ENCODE measurements around the gene MARCHF10. TPM values are rescaled to one million over a fixed set of nuclear protein-coding genes. Genes with fewer than 3 reads are reported as not detected.

MARCHF10 gene
- total and polyA plus RNA-seq, 2 of the 13 experiments (the other 11 are each of a cell fraction or from before 2014, with no cell fraction given): not detected

GRCh38 chr17:62794666-62794971 lies 13.5 kb downstream of the MARCHF10 start:
- Histone ChIP-seq H2AFZ (ENCODE audit: low read length) (no peak overlapping the region), H3K4me1 (ENCODE audit: insufficient read depth, low read length) (no peaks in the 10 kb centered on the region; the same call in 1 of the 2 replicates), H3K79me2 (ENCODE audit: insufficient read depth, low read length) (no peaks in the 10 kb centered on the region), H3K27ac (ENCODE audit: extremely low read length, insufficient read depth, low read length) (no peak overlapping the region), H3K4me2 (ENCODE audit: low read depth, low read length) (no peak overlapping the region), H3K9me3 (ENCODE audit: low read length) (no peaks in the 10 kb centered on the region), H4K20me1 (ENCODE audit: insufficient read depth, low read length) (no peaks in the 10 kb centered on the region), H3K36me3 (replicated peaks in 1 of 2; ENCODE audit: control insufficient read depth in 1 of 2, insufficient read depth in 2 of 2, low read length in 2 of 2) (no peaks in the 10 kb centered on the region), H3K9ac (ENCODE audit: insufficient read depth, low read depth, low read length) (no peak overlapping the region), H3K4me3 (replicated peaks in 1 of 3; ENCODE audit: insufficient read depth in 1 of 3, low read depth in 2 of 3, low read length in 3 of 3) (no peak overlapping the region), H3K27me3 (ENCODE audit: control insufficient read depth in 1 of 2, insufficient read depth in 2 of 2, low read length in 2 of 2) (peaks cover 2 to 28% of the 10 kb centered on the region in 2 experiments; a peak in 4 of 5 replicates)
- TF ChIP-seq CBX2 (IDR thresholded peaks at IDR 0.05; ENCODE audit: low read depth, low read length) (no peak), CBX2 (CRISPR knock-in tag; IDR thresholded peaks at IDR 0.05; ENCODE audit: low read depth) (no peak), ATF6 (CRISPR knock-in tag; conservative IDR thresholded peaks at IDR 0.05) (no peak), ZNF335 (CRISPR knock-in tag; IDR thresholded peaks at IDR 0.05) (no peak), SP140L (CRISPR knock-in tag; IDR thresholded peaks at IDR 0.05; ENCODE audit: borderline replicate concordance) (no peak), ETV5 (CRISPR knock-in tag; IDR thresholded peaks at IDR 0.05; ENCODE audit: borderline replicate concordance) (no peak), NFE2 (CRISPR knock-in tag; IDR thresholded peaks at IDR 0.05) (no peak), ZNF552 (CRISPR knock-in tag; IDR thresholded peaks at IDR 0.05; ENCODE audit: borderline replicate concordance) (no peak), STAG1 (CRISPR knock-in tag; IDR thresholded peaks at IDR 0.05) (no peak), ELF1 (CRISPR knock-in tag; IDR thresholded peaks at IDR 0.05) (no peak), RFX3 (CRISPR knock-in tag; IDR thresholded peaks at IDR 0.05) (no peak), ZNF780A (CRISPR knock-in tag; IDR thresholded peaks at IDR 0.05) (no peak), NRL (CRISPR knock-in tag; IDR thresholded peaks at IDR 0.05; ENCODE audit: borderline replicate concordance) (no peak), ZNF558 (CRISPR knock-in tag; IDR thresholded peaks at IDR 0.05; ENCODE audit: borderline replicate concordance) (no peak), RBM39 (IDR thresholded peaks at IDR 0.05; ENCODE audit: low read depth, low read length, poor library complexity, severe bottlenecking) (no peak), FUBP1 (CRISPR knock-in tag; IDR thresholded peaks at IDR 0.05; ENCODE audit: borderline replicate concordance) (no peak), ZNF724P (CRISPR knock-in tag; IDR thresholded peaks at IDR 0.05; ENCODE audit: borderline replicate concordance) (no peak), ATF5 (CRISPR knock-in tag; IDR thresholded peaks at IDR 0.05; ENCODE audit: low read depth) (no peak), NONO (IDR thresholded peaks at IDR 0.05) (no peak), NONO (CRISPR knock-in tag; conservative IDR thresholded peaks at IDR 0.05) (no peak)
- DNase-seq (ENCODE audit: low spot score): no peak
- in situ Hi-C loops (cut with HindIII; ENCODE audit: extremely low pct_ligation_motif_present, low pct_unique_long_range_greater_than_20kb): no loop called here
- 19% methylated on average over 4 of the region's 4 CpGs for WGBS (ENCODE audit: low lambda C conversion rate)
- CTCF ChIA-PET (ENCODE audit: low intra/inter-chr PET ratio, low total read pairs): no interaction called here
- intact Hi-C loops (cut with micrococcal nuclease; ENCODE audit: unreplicated experiment): no loop called here
- no TSS peak for BruUV-seq (replicated peaks)
- POLR2A ChIA-PET: no interaction called here
- ATAC-seq: no peak
- no peak for FAIRE-seq
